ENCODE results near the gene SH2D1B. TPM values are rescaled to one million over a fixed set of nuclear protein-coding genes. Genes with fewer than 3 reads are reported as not detected.

The SH2D1B gene
- total RNA-seq, 2 experiments from 2014 or later: not detected

DNA sequence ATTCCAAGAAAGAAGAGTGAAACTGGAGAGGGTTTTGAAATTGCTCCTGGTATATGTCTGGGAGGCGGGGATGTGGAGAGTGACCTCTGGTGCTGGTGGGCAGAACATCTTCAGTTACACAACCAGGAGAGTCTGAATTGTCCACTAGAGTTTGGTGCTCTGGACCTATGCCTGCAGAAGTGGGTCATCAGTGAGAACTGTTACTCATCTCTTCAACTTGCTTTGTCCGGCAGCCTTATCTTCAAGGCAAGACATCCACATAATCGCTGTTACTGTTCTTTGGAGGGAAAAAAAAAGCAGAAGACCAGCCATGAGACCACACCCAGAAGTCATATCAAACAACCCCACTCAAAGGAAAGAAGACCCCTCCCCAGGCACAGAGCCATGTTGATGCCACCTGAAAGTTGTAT is 14.9 kb downstream of the SH2D1B start:
- peaks cover 19% of the 10 kb centered on the region for H3K27me3 Mint-ChIP-seq
- H3K4me1 Mint-ChIP-seq: no peaks in the 10 kb centered on the region
- no peaks in the 10 kb centered on the region for H3K9me3 Mint-ChIP-seq (ENCODE audit: low read depth)
- ATAC-seq: no peak
- POLR2A ChIA-PET: no interaction called here
- CTCF ChIA-PET: no interaction called here
- intact Hi-C loops (cut with DNase I, micrococcal nuclease): no loop called here
- H3K27ac Mint-ChIP-seq: no peak overlapping the region
- H3K4me3 Mint-ChIP-seq: no peak overlapping the region
- DNase-seq: no peak
- H3K36me3 Mint-ChIP-seq (ENCODE audit: low read depth): no peaks in the 10 kb centered on the region

DNA sequence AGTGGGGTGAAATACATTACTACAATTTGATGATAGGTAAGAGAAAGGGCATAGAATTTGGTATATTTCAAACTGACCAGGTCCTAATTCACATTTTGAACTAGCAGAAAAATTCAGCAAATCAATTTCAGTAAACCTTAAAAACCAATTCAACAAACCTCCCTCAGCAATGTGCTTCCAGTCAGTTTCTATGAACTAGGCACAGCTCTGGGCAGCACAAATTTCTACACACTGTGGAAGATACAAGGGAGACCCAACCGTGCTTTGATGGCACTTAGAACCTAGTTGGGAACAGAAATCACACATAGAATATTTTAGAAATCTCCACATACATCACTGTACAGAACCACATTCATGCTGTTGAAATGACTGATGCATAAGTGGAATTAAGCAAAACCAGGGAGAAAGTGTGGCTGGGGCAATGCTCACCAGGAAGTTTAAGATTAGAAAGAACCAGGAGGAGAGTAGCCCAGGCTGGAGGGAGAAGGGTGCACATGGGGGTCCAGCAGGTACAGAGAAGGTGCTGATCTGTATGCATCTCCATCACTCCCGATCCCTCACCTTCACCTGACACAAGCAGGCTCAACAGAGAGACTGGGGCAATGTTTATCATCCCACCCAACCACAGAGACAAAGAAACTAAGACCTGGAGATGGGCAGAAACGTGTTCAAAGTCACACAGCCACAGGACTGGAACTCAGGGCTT is 15.6 kb downstream of the SH2D1B start:
- H3K36me3 Mint-ChIP-seq (ENCODE audit: low read depth): no peaks in the 10 kb centered on the region
- intact Hi-C loops (cut with DNase I, micrococcal nuclease): no loop called here
- H3K4me3 Mint-ChIP-seq: no peak overlapping the region
- H3K27me3 Mint-ChIP-seq: peaks cover 19% of the 10 kb centered on the region
- no peak for ATAC-seq
- no peak overlapping the region for H3K27ac Mint-ChIP-seq
- no peaks in the 10 kb centered on the region for H3K4me1 Mint-ChIP-seq
- no peak for DNase-seq
- ChIA-PET CTCF (interaction anchor here (1.6 kb wide), 1 partner anchor 25 kb away, joined by 3 read pairs; no protein-coding TSS in a partner anchor), POLR2A (no interaction called here)
- no peaks in the 10 kb centered on the region for H3K9me3 Mint-ChIP-seq (ENCODE audit: low read depth)

DNA sequence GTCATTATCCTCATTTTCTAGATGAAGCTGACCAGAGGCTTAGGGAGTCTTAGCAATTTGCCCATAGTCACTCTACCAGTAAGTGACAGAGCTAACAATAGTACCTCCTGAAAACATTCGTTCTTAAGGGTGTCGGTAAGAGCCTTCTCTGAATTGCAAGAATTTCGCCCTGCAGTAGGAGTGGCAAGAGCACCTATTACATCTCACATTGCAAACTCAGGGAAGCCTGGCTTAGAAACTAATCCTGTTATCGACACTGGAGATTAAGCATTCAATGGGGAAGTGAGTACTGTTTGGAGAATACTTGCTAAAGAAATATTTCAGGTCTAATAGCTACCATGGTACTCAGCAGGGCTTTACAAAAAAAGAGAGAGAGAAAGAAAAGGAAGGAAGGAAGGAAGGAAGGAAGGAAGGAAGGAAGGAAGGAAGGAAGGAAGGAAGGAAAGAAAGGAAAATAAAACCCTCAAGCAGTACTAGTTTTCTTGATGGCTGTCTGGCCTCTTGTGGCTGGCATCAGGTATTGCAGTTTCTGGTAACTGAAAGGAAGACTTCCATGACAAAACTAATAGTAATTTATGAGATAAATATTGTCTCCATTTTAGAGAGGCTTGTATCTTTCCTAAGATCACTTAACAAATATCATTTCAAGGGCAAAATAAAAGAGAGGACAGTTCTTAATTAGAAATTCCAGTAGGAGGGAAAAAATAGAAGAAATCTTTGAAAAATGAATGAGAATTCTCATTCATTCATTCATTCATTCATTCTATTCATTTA is 20.0 kb downstream of the SH2D1B start:
- no peak overlapping the region for H3K4me3 Mint-ChIP-seq
- ATAC-seq: no peak
- intact Hi-C loops (cut with DNase I, micrococcal nuclease): loop anchor here (1.0 to 5.0 kb wide), 3 partner anchors 33 to 600 kb away; no protein-coding TSS in a partner anchor
- POLR2A ChIA-PET: no interaction called here
- no peaks in the 10 kb centered on the region for H3K9me3 Mint-ChIP-seq (ENCODE audit: low read depth)
- H3K36me3 Mint-ChIP-seq (ENCODE audit: low read depth): no peaks in the 10 kb centered on the region
- DNase-seq: peak; percentile 35
- CTCF ChIA-PET: interaction anchor here (0.9 to 2.9 kb wide), 7 partner anchors 11 to 343 kb away, joined by 3 to 13 read pairs (median 4); partner anchors contain the start of gene NOS1AP
- H3K4me1 Mint-ChIP-seq: no peaks in the 10 kb centered on the region
- H3K27ac Mint-ChIP-seq: no peak overlapping the region
- H3K27me3 Mint-ChIP-seq: peaks cover 26% of the 10 kb centered on the region

DNA sequence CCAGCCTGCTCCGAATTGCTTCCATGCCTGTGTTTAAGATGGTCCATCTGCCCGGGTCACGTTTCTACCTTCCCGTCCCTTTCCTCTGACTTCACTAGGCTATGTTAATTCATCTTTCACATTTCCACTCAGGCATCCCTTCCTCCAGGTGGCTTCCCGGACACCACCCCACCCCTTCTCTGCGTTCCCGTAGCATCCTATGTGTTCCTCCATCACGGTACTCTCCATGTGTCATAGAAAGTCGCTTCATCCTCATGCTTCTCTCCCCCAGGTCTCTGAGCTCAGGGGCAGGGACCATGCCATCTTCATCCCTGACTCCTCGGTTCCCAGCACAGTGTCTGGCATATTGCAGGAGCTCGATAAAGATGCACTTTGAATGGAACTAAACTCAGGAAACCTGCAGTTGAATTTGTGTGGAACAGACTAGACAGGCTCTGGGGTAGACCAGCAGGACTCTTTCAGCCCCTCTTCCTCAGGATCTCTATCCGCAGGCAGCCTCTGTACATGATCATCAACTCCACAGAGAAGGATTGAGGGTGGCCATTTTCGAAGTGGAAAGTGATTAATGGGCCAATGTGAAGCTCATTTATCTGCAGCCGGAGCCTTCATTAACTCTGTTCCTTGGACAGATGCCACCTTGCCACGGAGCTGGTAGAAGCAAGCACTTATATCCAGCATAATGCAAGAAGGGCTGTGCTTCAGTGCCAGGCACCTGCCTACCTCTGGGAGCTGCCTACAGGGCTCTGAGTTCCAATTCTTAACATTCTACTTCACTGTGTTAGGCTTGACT is 21.3 kb downstream of the SH2D1B start:
- Mint-ChIP-seq H3K9me3 (ENCODE audit: low read depth) (no peaks in the 10 kb centered on the region), H3K36me3 (ENCODE audit: low read depth) (no peaks in the 10 kb centered on the region), H3K4me1 (no peaks in the 10 kb centered on the region), H3K4me3 (no peak overlapping the region), H3K27me3 (peaks cover 15% of the 10 kb centered on the region), H3K27ac (no peak overlapping the region)
- DNase-seq (no peak), ATAC-seq (no peak)
- ChIA-PET CTCF (interaction anchor here (0.5 to 2.9 kb wide), 7 partner anchors 10 to 334 kb away, joined by 3 to 13 read pairs (median 4); partner anchors contain the start of gene NOS1AP), POLR2A (no interaction called here)
- intact Hi-C loops (cut with DNase I, micrococcal nuclease): loop anchor here in 1 of 2 experiments (2.0 to 5.0 kb wide), 2 partner anchors 32 to 598 kb away; no protein-coding TSS in a partner anchor

DNA sequence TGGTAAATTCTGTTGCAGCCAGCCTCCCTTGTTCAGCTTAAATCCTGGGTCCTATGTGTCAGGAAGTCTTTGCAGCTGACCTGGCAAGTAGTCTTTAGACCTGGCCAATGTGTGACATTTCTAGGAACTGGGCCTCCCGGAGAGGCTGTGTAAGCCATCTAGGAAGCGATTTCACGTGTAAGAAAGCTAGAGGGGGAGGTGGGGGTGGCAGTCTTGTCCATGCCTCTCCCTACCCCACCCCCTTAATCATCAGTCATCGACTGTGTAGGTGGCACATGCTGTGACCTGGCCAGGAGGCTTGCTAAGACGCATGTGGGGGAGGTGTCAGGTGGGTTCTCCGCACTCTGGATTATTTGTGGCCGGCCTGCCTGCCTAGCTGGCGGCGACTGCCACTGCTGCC is 22.0 kb downstream of the SH2D1B start:
- no peak overlapping the region for H3K4me3 Mint-ChIP-seq
- intact Hi-C loops (cut with DNase I, micrococcal nuclease): loop anchor here in 1 of 2 experiments (2.0 to 5.0 kb wide), 2 partner anchors 31 to 598 kb away; no protein-coding TSS in a partner anchor
- H3K36me3 Mint-ChIP-seq (ENCODE audit: low read depth): no peaks in the 10 kb centered on the region
- CTCF ChIA-PET: interaction anchor here (0.7 to 1.3 kb wide), 5 partner anchors 9 to 353 kb away, joined by 3 to 6 read pairs (median 3); no protein-coding TSS in a partner anchor
- H3K9me3 Mint-ChIP-seq (ENCODE audit: low read depth): no peaks in the 10 kb centered on the region
- no peaks in the 10 kb centered on the region for H3K4me1 Mint-ChIP-seq
- no peak for DNase-seq
- peaks cover 15% of the 10 kb centered on the region for H3K27me3 Mint-ChIP-seq
- no peak for ATAC-seq
- POLR2A ChIA-PET: no interaction called here
- no peak overlapping the region for H3K27ac Mint-ChIP-seq

DNA sequence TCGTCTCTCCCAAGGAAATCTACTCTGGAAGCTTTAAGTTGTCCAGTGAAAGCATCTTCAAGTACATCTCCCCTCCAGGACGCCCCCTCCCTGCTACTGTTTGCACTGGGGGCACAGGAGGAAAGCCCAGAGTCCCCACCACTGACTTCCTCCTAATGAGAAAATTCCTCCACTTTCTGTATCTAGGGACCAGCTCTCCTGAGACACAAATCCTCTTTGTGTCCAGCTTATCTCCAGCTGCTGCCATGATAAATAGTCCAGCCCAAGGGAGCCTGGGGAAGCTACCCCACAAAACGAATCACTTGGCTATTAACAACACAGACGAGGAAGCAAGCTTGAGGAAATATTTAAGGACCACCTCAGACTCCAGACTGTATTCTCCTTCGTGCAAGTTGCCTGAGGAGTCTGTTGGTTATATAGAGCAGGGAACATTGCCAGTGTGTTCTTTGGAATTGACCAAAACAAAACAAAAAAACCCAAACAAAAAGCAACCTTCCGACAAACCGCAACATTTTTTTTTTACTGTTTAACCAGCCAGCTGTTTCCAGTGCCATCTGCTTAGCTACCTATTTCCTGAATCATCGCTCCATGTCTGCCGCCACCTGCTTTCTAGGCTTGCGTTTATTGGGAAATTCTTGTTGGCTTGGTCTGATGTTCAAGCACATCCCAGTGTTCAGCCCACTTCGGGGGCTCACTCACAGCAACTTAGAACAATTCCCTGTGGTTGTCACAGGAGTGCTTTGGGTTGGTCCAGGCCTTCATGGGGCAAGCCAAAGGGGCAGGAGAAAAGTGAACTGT is 22.7 kb downstream of the SH2D1B start:
- no peak overlapping the region for H3K27ac Mint-ChIP-seq
- no peaks in the 10 kb centered on the region for H3K36me3 Mint-ChIP-seq (ENCODE audit: low read depth)
- intact Hi-C loops (cut with DNase I, micrococcal nuclease): no loop called here
- ATAC-seq (no peak), DNase-seq (no peak)
- no peak overlapping the region for H3K4me3 Mint-ChIP-seq
- H3K27me3 Mint-ChIP-seq: peaks cover 15% of the 10 kb centered on the region
- POLR2A ChIA-PET: no interaction called here
- H3K4me1 Mint-ChIP-seq: no peaks in the 10 kb centered on the region
- no peaks in the 10 kb centered on the region for H3K9me3 Mint-ChIP-seq (ENCODE audit: low read depth)
- CTCF ChIA-PET: interaction anchor here (0.6 to 1.3 kb wide), 7 partner anchors 9 to 352 kb away, joined by 3 to 6 read pairs (median 3); no protein-coding TSS in a partner anchor

DNA sequence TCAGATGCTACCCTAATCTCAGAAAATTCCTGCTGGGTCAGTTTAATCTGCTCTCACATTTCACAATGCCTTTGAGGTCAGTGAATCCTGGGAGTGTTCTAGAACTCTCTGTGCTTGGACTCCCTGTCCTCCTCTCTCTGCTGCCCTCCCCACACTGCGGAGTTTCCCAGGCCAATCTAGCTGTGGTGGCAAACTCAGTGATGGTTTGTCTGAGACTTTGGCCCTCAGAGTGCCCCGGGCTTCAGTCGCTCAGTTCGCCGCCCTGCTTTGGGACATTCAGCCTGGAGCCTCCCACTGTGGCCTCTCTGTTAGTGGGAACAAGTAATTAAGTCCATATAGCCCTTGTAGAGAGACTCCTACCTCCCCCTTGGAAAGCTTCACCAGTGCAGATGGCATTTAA is 23.3 kb downstream of the SH2D1B start:
- no peak overlapping the region for H3K4me3 Mint-ChIP-seq
- no peaks in the 10 kb centered on the region for H3K4me1 Mint-ChIP-seq
- ChIA-PET CTCF (interaction anchor here (1.0 to 1.2 kb wide), 2 partner anchors 25 to 332 kb away, joined by 3 to 4 read pairs; no protein-coding TSS in a partner anchor), POLR2A (no interaction called here)
- H3K27ac Mint-ChIP-seq: no peak overlapping the region
- no peaks in the 10 kb centered on the region for H3K9me3 Mint-ChIP-seq (ENCODE audit: low read depth)
- intact Hi-C loops (cut with DNase I, micrococcal nuclease): no loop called here
- H3K27me3 Mint-ChIP-seq: peaks cover 15% of the 10 kb centered on the region
- no peaks in the 10 kb centered on the region for H3K36me3 Mint-ChIP-seq (ENCODE audit: low read depth)
- ATAC-seq: no peak
- DNase-seq: no peak

DNA sequence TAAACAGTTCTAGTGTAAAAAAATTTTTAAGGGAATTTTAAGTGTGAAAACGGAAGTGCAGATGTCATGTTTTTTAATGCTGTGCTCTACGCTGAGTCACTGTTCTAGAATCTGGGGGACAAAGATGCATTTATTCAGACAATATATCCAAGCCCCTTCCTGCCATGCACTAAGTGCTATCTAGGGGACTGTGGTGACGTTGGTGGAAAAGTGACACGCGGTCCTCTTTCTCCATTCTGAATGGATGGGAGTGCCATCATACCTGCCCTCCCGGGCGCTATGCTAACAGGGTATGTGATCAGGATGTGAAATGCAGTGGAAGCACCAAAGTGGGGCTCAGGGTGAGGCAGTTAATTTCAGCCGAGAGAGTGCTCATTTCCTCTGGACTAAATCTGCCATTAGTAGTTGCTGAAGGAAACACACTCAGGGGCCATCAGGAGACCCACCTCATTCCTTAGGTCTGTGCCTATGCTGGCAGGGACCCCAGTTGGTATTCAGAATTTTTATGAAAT is 23.8 kb downstream of the SH2D1B start:
- CTCF ChIA-PET: interaction anchor here (1.2 kb wide), 1 partner anchor 332 kb away, joined by 4 read pairs; no protein-coding TSS in a partner anchor
- H3K36me3 Mint-ChIP-seq (ENCODE audit: low read depth): no peaks in the 10 kb centered on the region
- ATAC-seq: no peak
- peaks cover 13% of the 10 kb centered on the region for H3K27me3 Mint-ChIP-seq
- no peaks in the 10 kb centered on the region for H3K4me1 Mint-ChIP-seq
- DNase-seq: no peak
- POLR2A ChIA-PET: no interaction called here
- no peak overlapping the region for H3K27ac Mint-ChIP-seq
- intact Hi-C loops (cut with DNase I, micrococcal nuclease): no loop called here
- H3K4me3 Mint-ChIP-seq: no peak overlapping the region
- H3K9me3 Mint-ChIP-seq (ENCODE audit: low read depth): no peaks in the 10 kb centered on the region

DNA sequence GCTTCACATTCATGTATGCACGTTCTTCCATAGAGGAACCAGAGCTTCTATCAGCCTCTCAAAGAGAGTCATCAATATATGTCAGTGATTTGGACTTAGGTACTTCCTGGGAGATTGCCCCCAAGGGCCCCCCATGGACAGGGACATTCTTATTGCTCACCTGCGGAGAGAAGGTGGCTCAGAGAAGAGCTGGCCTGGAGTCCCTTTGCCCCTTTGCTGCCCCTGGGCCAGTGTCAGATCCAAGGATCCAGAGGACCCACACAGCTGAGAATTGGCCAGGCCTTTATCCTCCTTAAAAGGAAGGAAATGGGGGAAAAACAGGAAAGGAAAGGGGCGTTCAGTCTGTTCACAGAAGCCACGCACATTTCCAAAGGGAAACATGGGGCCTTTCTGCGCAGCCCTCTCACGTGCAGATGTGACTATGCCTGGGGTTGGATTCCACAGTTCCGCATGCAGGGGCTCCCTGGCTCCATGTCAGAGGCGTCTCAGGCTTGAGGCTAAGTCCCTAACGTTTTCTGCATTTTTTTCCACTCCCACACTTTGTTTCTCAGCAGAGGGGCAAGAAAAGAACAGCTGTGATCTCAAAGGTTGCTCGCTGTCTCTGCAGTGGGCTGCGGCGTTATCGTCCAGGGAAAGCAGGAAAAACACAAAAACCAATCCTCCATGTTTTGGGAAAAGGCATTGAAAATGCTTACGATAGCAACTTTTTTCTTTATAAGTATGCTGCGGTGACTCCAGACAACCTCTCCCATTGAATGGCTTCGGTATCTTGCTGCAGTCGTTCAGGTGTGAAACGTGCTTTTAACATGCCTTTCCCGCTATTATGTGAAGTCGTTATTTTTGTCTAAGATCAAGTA is 24.5 kb downstream of the SH2D1B start:
- peaks cover 12% of the 10 kb centered on the region for H3K27me3 Mint-ChIP-seq
- ChIA-PET CTCF (no interaction called here), POLR2A (interaction anchor here (0.6 kb wide), 1 partner anchor 187 kb away, joined by 4 read pairs; no protein-coding TSS in a partner anchor)
- no peaks in the 10 kb centered on the region for H3K9me3 Mint-ChIP-seq (ENCODE audit: low read depth)
- H3K4me1 Mint-ChIP-seq: no peaks in the 10 kb centered on the region
- ATAC-seq (no peak), DNase-seq (no peak)
- no peak overlapping the region for H3K27ac Mint-ChIP-seq
- no peak overlapping the region for H3K4me3 Mint-ChIP-seq
- intact Hi-C loops (cut with DNase I, micrococcal nuclease): no loop called here
- no peaks in the 10 kb centered on the region for H3K36me3 Mint-ChIP-seq (ENCODE audit: low read depth)
